ENCODE measurements around the gene SLC9A1. TPM values are rescaled to one million over a fixed set of nuclear protein-coding genes. Genes with fewer than 3 reads are reported as not detected.
"Not testable (repeated sequence)": the region's sequence is repeated elsewhere in the genome, so short reads cannot be mapped to it uniquely, and the experiment has no call there.

SLC9A1 gene
- total RNA-seq, 4 donors from 2014 or later = 18.1 to 28.1 (median 25.2) TPM

GRCh38 chr1:27179979-27180378, 25.1 kb upstream of the SLC9A1 start:
- Histone ChIP-seq H3K4me3 (no peak overlapping the region), H3K27me3 (no peaks in the 10 kb centered on the region), H3K9me3 (no peaks in the 10 kb centered on the region), H3K36me3 (no peaks in the 10 kb centered on the region), H3K27ac (no peak overlapping the region), H3K4me1 (no peaks in the 10 kb centered on the region)
- DNase-seq (ENCODE audit: low spot score in 2 of 2) = no peak
- 81% methylated on average over 3 of the region's 3 CpGs for WGBS
- TF ChIP-seq POLR2A (IDR thresholded peaks at IDR 0.05) (no peak), CTCF (IDR thresholded peaks at IDR 0.05) (no peak), POLR2AphosphoS5 (IDR thresholded peaks at IDR 0.05) (no peak), EP300 (IDR thresholded peaks at IDR 0.05) (no peak)

- Histone ChIP-seq H3K27ac (no peak overlapping the region), H3K9me3 (no peaks in the 10 kb centered on the region), H3K4me3 (no peak overlapping the region), H3K36me3 (no peaks in the 10 kb centered on the region), H3K4me1 (no peaks in the 10 kb centered on the region), H3K27me3 (no peaks in the 10 kb centered on the region)
- TF ChIP-seq CTCF (IDR thresholded peaks at IDR 0.05) (no peak), POLR2AphosphoS5 (IDR thresholded peaks at IDR 0.05) (no peak), POLR2A (IDR thresholded peaks at IDR 0.05) (no peak), EP300 (IDR thresholded peaks at IDR 0.05) (no peak)
- DNase-seq (ENCODE audit: low spot score in 2 of 2) = no peak
These were observed 24.5 kb upstream of the SLC9A1 start for GRCh38 chr1:27179379-27179778.

GRCh38 chr1:27176954-27177353, 22.0 kb upstream of the SLC9A1 start:
- Histone ChIP-seq H3K9me3 (no peaks in the 10 kb centered on the region), H3K4me3 (no peak overlapping the region), H3K27ac (no peak overlapping the region), H3K36me3 (no peaks in the 10 kb centered on the region), H3K27me3 (no peaks in the 10 kb centered on the region), H3K4me1 (no peaks in the 10 kb centered on the region)
- no peak for TF ChIP-seq EP300 (IDR thresholded peaks at IDR 0.05)
- TF ChIP-seq POLR2AphosphoS5 (IDR thresholded peaks at IDR 0.05) = no peak
- no peak for TF ChIP-seq POLR2A (IDR thresholded peaks at IDR 0.05)
- no peak for TF ChIP-seq CTCF (IDR thresholded peaks at IDR 0.05)
- no peak for DNase-seq (ENCODE audit: low spot score in 2 of 2)
- WGBS = 98% methylated on average over 25 of the region's 26 CpGs

DNA sequence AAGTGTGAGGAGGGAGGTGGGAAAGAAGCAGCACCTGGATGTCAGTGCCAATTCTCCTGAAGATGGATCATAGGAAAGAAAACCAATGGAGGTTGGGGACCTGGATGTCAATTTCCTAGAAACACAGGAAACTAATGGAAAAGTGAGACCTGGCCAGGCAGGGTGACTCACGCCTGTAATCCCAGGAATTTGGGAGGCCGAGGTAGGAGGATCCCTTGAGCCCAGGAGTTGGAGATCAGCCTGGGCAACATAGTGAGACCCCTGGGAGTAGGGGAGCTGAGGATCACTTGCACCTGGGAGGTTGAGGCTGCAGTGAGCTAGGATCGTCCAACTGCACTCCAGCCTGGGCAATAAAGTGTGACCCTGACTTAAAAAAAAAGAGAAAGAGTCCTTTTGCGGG, 21.4 kb upstream of the SLC9A1 start:
- no peak for TF ChIP-seq EP300 (IDR thresholded peaks at IDR 0.05)
- TF ChIP-seq CTCF (IDR thresholded peaks at IDR 0.05) = no peak
- TF ChIP-seq POLR2A (IDR thresholded peaks at IDR 0.05) = no peak
- no peak for TF ChIP-seq POLR2AphosphoS5 (IDR thresholded peaks at IDR 0.05)
- no peaks in the 10 kb centered on the region for H3K36me3 ChIP-seq
- no peak overlapping the region for H3K4me3 ChIP-seq
- no peaks in the 10 kb centered on the region for H3K4me1 ChIP-seq
- no peak for DNase-seq (ENCODE audit: low spot score in 2 of 2)
- no peaks in the 10 kb centered on the region for H3K27me3 ChIP-seq
- WGBS = 86% methylated on average over 4 of the region's 4 CpGs
- H3K27ac ChIP-seq = no peak overlapping the region
- no peaks in the 10 kb centered on the region for H3K9me3 ChIP-seq

DNA sequence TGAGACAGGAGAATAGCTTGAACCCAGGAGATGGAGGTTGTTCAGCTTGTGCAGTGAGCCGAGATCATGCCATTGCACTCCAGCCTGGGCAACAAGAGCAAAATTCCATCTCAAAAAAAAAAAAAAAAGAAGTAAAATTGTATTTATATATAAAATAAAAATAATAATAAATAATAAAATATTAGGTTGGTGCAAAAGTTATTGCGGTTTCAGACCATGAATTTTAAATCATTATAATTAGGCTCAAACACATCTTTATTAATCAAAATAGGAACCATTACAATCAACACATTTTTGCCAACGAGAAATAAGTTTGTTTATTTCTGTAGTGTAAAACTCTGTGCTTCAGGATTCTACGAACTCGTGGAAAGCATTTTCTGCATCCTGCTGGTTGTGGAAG, 18.1 kb upstream of the SLC9A1 start:
- not testable (repeated sequence) for H3K4me1 ChIP-seq; H3K36me3 ChIP-seq; DNase-seq (ENCODE audit: low spot score in 2 of 2); H3K4me3 ChIP-seq; H3K9me3 ChIP-seq; H3K27ac ChIP-seq; H3K27me3 ChIP-seq
- 90% methylated on average over 5 of the region's 5 CpGs for WGBS

DNA sequence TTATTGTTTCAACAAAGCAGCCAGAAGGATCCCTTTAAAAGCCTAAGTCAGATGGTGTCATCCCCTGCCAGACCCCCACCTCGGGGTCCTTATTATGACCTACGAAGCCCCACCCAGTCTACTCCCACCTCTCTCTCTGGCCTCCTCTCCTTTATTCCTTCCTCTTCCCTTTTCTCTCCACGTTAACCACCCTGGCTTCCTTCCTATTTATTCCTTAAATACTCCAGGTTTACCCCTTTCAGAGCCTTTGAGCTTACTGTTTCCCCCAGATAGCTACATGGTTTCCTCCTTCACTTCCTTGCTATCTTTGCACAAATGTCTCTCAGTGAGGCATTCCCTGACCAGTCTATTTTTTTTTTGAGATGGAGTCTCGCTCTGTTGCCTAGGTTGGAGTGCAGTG, 12.0 kb upstream of the SLC9A1 start:
- Histone ChIP-seq H3K36me3 (no peaks in the 10 kb centered on the region), H3K27ac (no peak overlapping the region), H3K4me1 (no peaks in the 10 kb centered on the region), H3K4me3 (no peak overlapping the region), H3K27me3 (no peaks in the 10 kb centered on the region), H3K9me3 (no peaks in the 10 kb centered on the region)
- DNase-seq (ENCODE audit: low spot score in 2 of 2) = no peak
- TF ChIP-seq POLR2AphosphoS5 (IDR thresholded peaks at IDR 0.05) (no peak), CTCF (IDR thresholded peaks at IDR 0.05) (no peak), EP300 (IDR thresholded peaks at IDR 0.05) (no peak), POLR2A (IDR thresholded peaks at IDR 0.05) (no peak)
- WGBS = 60% methylated on average over 4 of the region's 4 CpGs
